ENCODE results near the gene PLCD3. TPM values are rescaled to one million over a fixed set of nuclear protein-coding genes. Genes with fewer than 3 reads are reported as not detected.

PLCD3 gene
- total and polyA plus RNA-seq, 2 of the 13 experiments (the other 11 are each of a cell fraction or from before 2014, with no cell fraction given) = 11.3 to 39.1 TPM

DNA sequence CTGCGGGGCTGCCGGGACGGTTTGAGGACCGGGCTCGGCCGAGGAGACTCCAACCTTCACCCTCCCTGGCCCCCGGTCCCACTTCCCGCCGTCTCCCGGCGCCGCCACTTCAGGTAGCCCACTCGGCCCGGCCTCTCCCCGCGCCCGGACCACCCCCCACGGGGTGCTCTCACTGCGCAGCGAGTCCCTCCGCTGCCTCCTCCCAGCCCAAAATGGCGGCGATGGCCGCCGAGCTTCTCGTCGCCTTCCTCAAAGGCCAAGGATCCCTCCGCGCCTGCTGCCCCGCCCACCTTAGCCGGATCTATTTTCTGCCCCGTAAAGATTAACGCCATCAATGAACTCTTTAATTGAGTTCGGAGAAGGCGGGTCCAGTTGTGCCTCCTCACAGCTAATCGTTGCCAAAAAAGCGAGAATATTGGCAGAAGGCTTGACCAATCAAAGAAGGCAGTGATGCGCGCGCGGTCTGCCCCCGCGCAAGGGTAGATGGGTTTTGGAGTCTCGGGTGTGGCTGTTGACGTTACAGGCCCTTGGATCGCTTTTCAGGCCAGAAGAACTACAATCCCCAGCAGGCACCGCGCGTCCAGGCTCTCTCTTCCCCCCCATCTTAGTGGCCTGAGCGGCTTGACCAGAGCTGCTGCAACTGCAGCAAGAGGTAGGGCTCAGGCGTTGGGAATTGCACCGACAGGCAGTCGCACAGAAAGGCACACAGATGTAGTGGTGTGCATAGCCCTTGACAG, 29.1 kb upstream of the PLCD3 start, which contains the start of gene HEXIM2 (continued):
- peak; percentile 97 for TF ChIP-seq IRF2 (CRISPR knock-in tag; IDR thresholded peaks at IDR 0.05)
- TF ChIP-seq DNMT1 (CRISPR knock-in tag; IDR thresholded peaks at IDR 0.05) = no peak
- TF ChIP-seq ZNF644 (CRISPR knock-in tag; IDR thresholded peaks at IDR 0.05; ENCODE audit: low read depth) = peak; percentile 53
- peak; percentile 54 for TF ChIP-seq PAXIP1 (CRISPR knock-in tag; conservative IDR thresholded peaks at IDR 0.05)
- TF ChIP-seq ATF2 (CRISPR knock-in tag; IDR thresholded peaks at IDR 0.05) = peak; percentile 80
- TF ChIP-seq AGO2 (optimal IDR thresholded peaks at IDR 0.05; ENCODE audit: low read depth, low read length) = peak; percentile 99
- peak; percentile 37 for TF ChIP-seq SIN3B (IDR thresholded peaks at IDR 0.05; ENCODE audit: low read length)
- TF ChIP-seq TBX3 (IDR thresholded peaks at IDR 0.05; ENCODE audit: borderline replicate concordance) = peak; percentile 88
- TF ChIP-seq ZNF567 (CRISPR knock-in tag; IDR thresholded peaks at IDR 0.05; ENCODE audit: borderline replicate concordance) = peak; percentile 75; the same call in 1 of the 2 replicates
- peak; percentile 86; the same call in 1 of the 2 replicates for TF ChIP-seq MXD3 (CRISPR knock-in tag; IDR thresholded peaks at IDR 0.05)
- TF ChIP-seq, protein P1, sequence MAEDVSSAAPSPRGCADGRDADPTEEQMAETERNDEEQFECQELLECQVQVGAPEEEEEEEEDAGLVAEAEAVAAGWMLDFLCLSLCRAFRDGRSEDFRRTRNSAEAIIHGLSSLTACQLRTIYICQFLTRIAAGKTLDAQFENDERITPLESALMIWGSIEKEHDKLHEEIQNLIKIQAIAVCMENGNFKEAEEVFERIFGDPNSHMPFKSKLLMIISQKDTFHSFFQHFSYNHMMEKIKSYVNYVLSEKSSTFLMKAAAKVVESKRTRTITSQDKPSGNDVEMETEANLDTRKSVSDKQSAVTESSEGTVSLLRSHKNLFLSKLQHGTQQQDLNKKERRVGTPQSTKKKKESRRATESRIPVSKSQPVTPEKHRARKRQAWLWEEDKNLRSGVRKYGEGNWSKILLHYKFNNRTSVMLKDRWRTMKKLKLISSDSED (CRISPR knock-in tag; IDR thresholded peaks at IDR 0.05) = no peak
- TF ChIP-seq HNF1A (IDR thresholded peaks at IDR 0.05; ENCODE audit: low read depth) = peak; percentile 75
- peak; percentile 68; the same call in 1 of the 2 replicates for TF ChIP-seq HNF1A (CRISPR knock-in tag; IDR thresholded peaks at IDR 0.05; ENCODE audit: borderline replicate concordance)
- no peak for TF ChIP-seq CHD4 (IDR thresholded peaks at IDR 0.05; ENCODE audit: borderline replicate concordance, low read length)
- peak; percentile 96; the same call in 1 of the 2 replicates for TF ChIP-seq ZNF101 (CRISPR knock-in tag; IDR thresholded peaks at IDR 0.05; ENCODE audit: borderline replicate concordance, low read depth)
- peak; percentile 16 for TF ChIP-seq ZIK1 (CRISPR knock-in tag; IDR thresholded peaks at IDR 0.05; ENCODE audit: borderline replicate concordance, low read depth)
- no peak for TF ChIP-seq ZNF747 (CRISPR knock-in tag; IDR thresholded peaks at IDR 0.05; ENCODE audit: borderline replicate concordance)
